IPS-15b (cell line): ENCODE data around the gene DYNC1I1.
"Not testable (repeated sequence)": the region's sequence is repeated elsewhere in the genome, so short reads cannot be mapped to it uniquely, and the experiment has no call there.

Experiments
- H3K27me3 ChIP-seq: one replicate; pipeline ENCODE4 v1.6.1; 2013; ENCODE audit warnings: low read length; ENCODE audit not compliant: control insufficient read depth, insufficient read depth
- H3K36me3 ChIP-seq: one replicate; pipeline ENCODE4 v1.6.1; 2013; ENCODE audit warnings: low read length; ENCODE audit not compliant: control insufficient read depth, insufficient read depth
- H3K4me1 ChIP-seq: one replicate; pipeline ENCODE4 v1.6.1; 2013; ENCODE audit warnings: mild to moderate bottlenecking, low read length; ENCODE audit not compliant: control insufficient read depth, insufficient read depth
- H3K4me3 ChIP-seq: one replicate; pipeline ENCODE4 v1.5.1; 2013; ENCODE audit warnings: low read depth, low read length
- H3K9ac ChIP-seq: one replicate; pipeline ENCODE4 v1.6.1; 2013; ENCODE audit warnings: low read depth, mild to moderate bottlenecking, low read length
- H3K9me3 ChIP-seq: one replicate; pipeline ENCODE4 v1.6.1; 2013; ENCODE audit warnings: mild to moderate bottlenecking, low read length; ENCODE audit not compliant: control insufficient read depth, insufficient read depth

The DYNC1I1 gene

GRCh38 chr7:95919556-95919955 lies 147.2 kb downstream of the DYNC1I1 start:
- H3K27me3 ChIP-seq, result no peaks in the 10 kb centered on the region

GRCh38 chr7:95921543-95921942 lies 149.2 kb downstream of the DYNC1I1 start:
- H3K4me1 ChIP-seq, result no peaks in the 10 kb centered on the region
- no peaks in the 10 kb centered on the region for H3K27me3 ChIP-seq
- no peak overlapping the region for H3K9ac ChIP-seq
- no peaks in the 10 kb centered on the region for H3K36me3 ChIP-seq
- no peak overlapping the region for H3K4me3 ChIP-seq
- no peaks in the 10 kb centered on the region for H3K9me3 ChIP-seq

More at GRCh38 chr7:95919556-95919955, 147.2 kb downstream of the DYNC1I1 start:
- H3K9me3 ChIP-seq, result no peaks in the 10 kb centered on the region
- no peak overlapping the region for H3K4me3 ChIP-seq
- no peak overlapping the region for H3K9ac ChIP-seq
- no peaks in the 10 kb centered on the region for H3K36me3 ChIP-seq
- H3K4me1 ChIP-seq, result no peaks in the 10 kb centered on the region

GRCh38 chr7:95922191-95922590 lies 149.8 kb downstream of the DYNC1I1 start:
- no peaks in the 10 kb centered on the region for H3K27me3 ChIP-seq
- H3K4me1 ChIP-seq, result no peaks in the 10 kb centered on the region
- H3K9me3 ChIP-seq, result no peaks in the 10 kb centered on the region
- H3K4me3 ChIP-seq, result no peak overlapping the region
- no peaks in the 10 kb centered on the region for H3K36me3 ChIP-seq
- no peak overlapping the region for H3K9ac ChIP-seq

- H3K27me3 ChIP-seq, result no peaks in the 10 kb centered on the region
- H3K4me1 ChIP-seq, result no peaks in the 10 kb centered on the region
- no peak overlapping the region for H3K4me3 ChIP-seq
- no peaks in the 10 kb centered on the region for H3K9me3 ChIP-seq
- H3K36me3 ChIP-seq, result no peaks in the 10 kb centered on the region
- H3K9ac ChIP-seq, result no peak overlapping the region
Observed at GRCh38 chr7:95925236-95925635, 152.9 kb downstream of the DYNC1I1 start.

GRCh38 chr7:95925971-95926370 lies 153.6 kb downstream of the DYNC1I1 start:
- no peak overlapping the region for H3K9ac ChIP-seq
- no peaks in the 10 kb centered on the region for H3K27me3 ChIP-seq

GRCh38 chr7:95927756-95928155 lies 155.4 kb downstream of the DYNC1I1 start:
- Histone ChIP-seq H3K4me3 (no peak overlapping the region), H3K4me1 (no peaks in the 10 kb centered on the region), H3K9me3 (no peaks in the 10 kb centered on the region), H3K9ac (no peak overlapping the region), H3K27me3 (no peaks in the 10 kb centered on the region), H3K36me3 (no peaks in the 10 kb centered on the region)

More at GRCh38 chr7:95925971-95926370, 153.6 kb downstream of the DYNC1I1 start:
- Histone ChIP-seq H3K36me3 (no peaks in the 10 kb centered on the region), H3K4me3 (no peak overlapping the region), H3K4me1 (no peaks in the 10 kb centered on the region), H3K9me3 (no peaks in the 10 kb centered on the region)

- no peaks in the 10 kb centered on the region for H3K9me3 ChIP-seq
- no peaks in the 10 kb centered on the region for H3K27me3 ChIP-seq
- no peak overlapping the region for H3K9ac ChIP-seq
- H3K4me1 ChIP-seq, result no peaks in the 10 kb centered on the region
- no peaks in the 10 kb centered on the region for H3K36me3 ChIP-seq
- H3K4me3 ChIP-seq, result no peak overlapping the region
Observed at GRCh38 chr7:95929710-95930280, 157.4 kb downstream of the DYNC1I1 start.

- Histone ChIP-seq H3K27me3 (no peaks in the 10 kb centered on the region), H3K36me3 (no peaks in the 10 kb centered on the region), H3K4me1 (no peaks in the 10 kb centered on the region), H3K9ac (no peak overlapping the region), H3K9me3 (no peaks in the 10 kb centered on the region), H3K4me3 (no peak overlapping the region)
Observed at GRCh38 chr7:95931460-95932232, 159.3 kb downstream of the DYNC1I1 start.

GRCh38 chr7:95933618-95934017 lies 161.3 kb downstream of the DYNC1I1 start:
- no peaks in the 10 kb centered on the region for H3K4me1 ChIP-seq
- H3K4me3 ChIP-seq, result no peak overlapping the region
- no peak overlapping the region for H3K9ac ChIP-seq

GRCh38 chr7:95944867-95945266 lies 172.5 kb downstream of the DYNC1I1 start:
- not testable (repeated sequence) for H3K4me1 ChIP-seq, H3K9me3 ChIP-seq, H3K4me3 ChIP-seq, H3K9ac ChIP-seq, H3K36me3 ChIP-seq, H3K27me3 ChIP-seq

More at GRCh38 chr7:95933618-95934017, 161.3 kb downstream of the DYNC1I1 start:
- H3K36me3 ChIP-seq, result no peaks in the 10 kb centered on the region
- H3K27me3 ChIP-seq, result no peaks in the 10 kb centered on the region
- H3K9me3 ChIP-seq, result no peaks in the 10 kb centered on the region

GRCh38 chr7:95950698-95951097 lies 178.3 kb downstream of the DYNC1I1 start:
- Histone ChIP-seq H3K27me3 (no peaks in the 10 kb centered on the region), H3K9me3 (no peaks in the 10 kb centered on the region), H3K4me1 (no peaks in the 10 kb centered on the region), H3K4me3 (no peak overlapping the region), H3K36me3 (no peaks in the 10 kb centered on the region), H3K9ac (no peak overlapping the region)

GRCh38 chr7:95951531-95951930 lies 179.2 kb downstream of the DYNC1I1 start:
- Histone ChIP-seq H3K36me3 (no peaks in the 10 kb centered on the region), H3K9ac (no peak overlapping the region), H3K4me1 (no peaks in the 10 kb centered on the region), H3K4me3 (no peak overlapping the region), H3K27me3 (no peaks in the 10 kb centered on the region), H3K9me3 (no peaks in the 10 kb centered on the region)
